Heart left ventricle (tissue), 13 donors: Measurements from ENCODE around the gene PRDM11.

Experiments used
- CTCF ChIP-seq, 12 donors: fragments of 200-600 bp; sonication (generic) in 4 of 12; IDR thresholded peaks; one replicate each; pipeline versions ENCODE4 v1.5.0 to v1.8.0; 2018 to 2022; ENCODE audit warnings: antibody characterized with exemption in 12 of 12, mild to moderate bottlenecking in 5 of 12
- POLR2A ChIP-seq, 2 donors: fragments of 450-650 bp; IDR thresholded peaks; one replicate each; pipeline ENCODE4 v1.6.1; 2017; ENCODE audit warnings: antibody characterized with exemption in 2 of 2, mild to moderate bottlenecking in 2 of 2, moderate library complexity in 2 of 2
- donor health status: ischemic (EF 13 %, LVEDD 7.1; RV severe dilation, severe dysfunction).
- donor health status: DM: no; HTN: yes; CAD: no.
- donor health status: DM: no; HTN: no; CAD: no.
- donor health status: ischemic (EF 25% LVEDD 6.9; RV normal size, moderate dysfunction).
- donor health status: ischemic (EF 25% LVEDD 5.7; RV mildly dilated, moderate dysfunction).
- donor health status: ischemic (EF 35%, LVEDD 5.7; RV mildly dilated, moderate dysfunction).
- donor health status: nonischemic (EF 11% LVEDD 7.7; RV severe dilation, severe dysfunction).
- donor health status: DM: yes; HTN: yes; CAD: no.
- donor health status: PGD.
- donor health status: ischemic (EF 29% LVEDD 5.4; RV normal size, mild dysfunction).
- donor health status: nonischemic (EF 23%, LVEDD 6.1; RV moderate dilation, normal function).

- no peak for TF ChIP-seq CTCF (IDR thresholded peaks at IDR 0.05)
- no peak for TF ChIP-seq POLR2A (IDR thresholded peaks at IDR 0.05)
These were observed 124.7 kb downstream of the PRDM11 start for GRCh38 chr11:45270946-45271716.
